Measurements from ENCODE around the gene CCAR1. TPM values are rescaled to one million over a fixed set of nuclear protein-coding genes. Genes with fewer than 3 reads are reported as not detected.
"Not testable (repeated sequence)": the region's sequence is repeated elsewhere in the genome, so short reads cannot be mapped to it uniquely, and the experiment has no call there.

CCAR1 gene
- total RNA-seq, 1 donor from 2014 or later = 44.2 TPM

DNA sequence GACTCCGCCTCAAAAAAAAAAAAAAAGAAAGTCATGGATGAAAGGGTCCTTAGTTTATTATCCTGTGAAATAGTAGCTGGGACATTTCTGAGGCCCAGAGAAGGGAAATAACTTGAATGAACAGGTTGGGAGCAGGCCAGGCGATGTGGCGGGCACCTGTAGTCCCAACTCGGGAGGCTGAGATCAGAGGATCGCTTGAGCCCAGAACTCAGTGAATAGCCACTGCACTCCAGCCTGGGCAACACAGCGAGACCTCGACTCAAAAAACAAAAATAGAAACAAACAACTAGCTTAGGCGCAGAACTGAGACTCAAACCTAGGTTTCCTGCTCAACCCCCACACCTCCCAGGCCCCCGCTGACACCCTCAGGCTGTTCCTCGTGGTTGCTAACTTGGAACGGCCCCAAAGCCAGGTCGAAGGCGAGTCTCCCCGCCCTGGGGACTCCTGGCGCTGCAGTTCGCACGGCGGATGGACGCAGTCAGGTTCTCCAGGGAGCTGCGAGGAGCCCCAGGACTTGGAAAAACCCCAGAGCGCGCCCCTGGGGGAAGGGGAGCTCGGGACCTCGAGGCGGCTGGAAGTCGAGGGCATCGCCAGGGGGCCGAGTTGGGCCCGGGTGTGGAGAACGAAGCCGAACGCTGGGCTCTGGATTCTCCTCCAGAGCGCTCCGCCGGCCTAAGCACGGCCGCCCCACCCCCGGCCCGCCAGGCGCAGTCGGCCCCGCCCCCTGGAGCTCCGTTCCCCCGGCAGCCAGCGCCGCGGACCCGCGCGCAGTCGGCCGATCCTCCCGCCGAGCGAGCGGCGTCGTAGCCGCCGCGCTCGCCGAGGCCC lies 105.9 kb downstream of the CCAR1 start, which contains the start of gene STOX1:
Gene STOX1 (plus strand): TSS at position 768 of the 828 bp plus-strand sequence. CDS start 93 bp downstream, outside the sequence.
- peak; percentile 58 for DNase-seq (ENCODE audit: low read depth)

DNA sequence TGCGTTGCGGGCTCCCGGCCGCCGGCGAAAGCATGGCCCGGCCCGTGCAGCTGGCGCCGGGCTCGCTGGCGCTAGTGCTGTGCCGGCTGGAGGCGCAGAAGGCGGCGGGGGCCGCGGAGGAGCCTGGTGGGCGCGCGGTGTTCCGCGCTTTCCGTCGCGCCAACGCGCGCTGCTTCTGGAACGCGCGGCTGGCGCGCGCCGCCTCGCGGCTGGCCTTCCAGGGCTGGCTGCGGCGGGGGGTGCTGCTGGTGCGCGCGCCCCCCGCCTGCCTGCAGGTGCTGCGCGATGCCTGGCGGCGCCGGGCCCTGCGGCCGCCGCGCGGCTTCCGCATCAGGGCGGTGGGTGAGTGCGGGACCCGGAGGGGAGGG lies 106.5 kb downstream of the CCAR1 start:
- DNase-seq (ENCODE audit: low read depth) = not testable (repeated sequence)

DNA sequence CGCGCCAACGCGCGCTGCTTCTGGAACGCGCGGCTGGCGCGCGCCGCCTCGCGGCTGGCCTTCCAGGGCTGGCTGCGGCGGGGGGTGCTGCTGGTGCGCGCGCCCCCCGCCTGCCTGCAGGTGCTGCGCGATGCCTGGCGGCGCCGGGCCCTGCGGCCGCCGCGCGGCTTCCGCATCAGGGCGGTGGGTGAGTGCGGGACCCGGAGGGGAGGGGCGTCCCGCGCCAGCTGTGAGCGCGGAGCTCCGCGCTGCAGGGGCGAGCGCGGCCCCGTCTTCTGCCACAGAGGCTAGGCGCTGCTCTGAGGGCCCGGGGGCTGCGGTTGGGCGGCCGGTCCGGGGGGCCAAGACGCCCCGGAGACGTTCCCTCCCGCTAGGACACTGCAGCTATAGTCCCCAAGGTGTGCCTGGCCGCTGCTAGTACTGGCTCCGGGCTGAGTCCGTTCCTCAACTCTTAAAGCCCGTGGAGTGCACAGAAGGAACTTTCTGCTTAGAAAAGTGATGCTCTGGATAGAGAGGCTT lies 107.1 kb downstream of the CCAR1 start:
- DNase-seq (ENCODE audit: low read depth) = peak; percentile 2

DNA sequence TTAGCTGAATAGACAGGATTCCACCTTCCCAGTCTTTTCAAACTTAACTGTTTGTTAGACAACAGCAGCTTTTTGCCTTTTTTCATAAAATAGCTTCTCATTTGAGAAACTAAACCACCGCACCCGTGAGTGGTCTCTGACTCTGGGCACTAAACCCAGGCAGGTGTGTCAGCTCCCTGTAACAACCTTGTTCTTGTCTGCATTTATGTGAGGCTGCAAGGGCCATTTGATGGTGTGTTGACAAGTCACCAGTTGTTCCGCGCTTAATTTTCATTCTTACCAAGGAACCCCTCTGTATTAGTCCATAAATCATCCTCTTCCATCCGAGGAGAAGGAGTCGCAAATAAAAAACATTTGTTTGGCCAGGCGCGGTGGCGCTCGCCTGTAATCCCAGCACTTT lies 107.8 kb downstream of the CCAR1 start:
- DNase-seq (ENCODE audit: low read depth) = no peak

DNA sequence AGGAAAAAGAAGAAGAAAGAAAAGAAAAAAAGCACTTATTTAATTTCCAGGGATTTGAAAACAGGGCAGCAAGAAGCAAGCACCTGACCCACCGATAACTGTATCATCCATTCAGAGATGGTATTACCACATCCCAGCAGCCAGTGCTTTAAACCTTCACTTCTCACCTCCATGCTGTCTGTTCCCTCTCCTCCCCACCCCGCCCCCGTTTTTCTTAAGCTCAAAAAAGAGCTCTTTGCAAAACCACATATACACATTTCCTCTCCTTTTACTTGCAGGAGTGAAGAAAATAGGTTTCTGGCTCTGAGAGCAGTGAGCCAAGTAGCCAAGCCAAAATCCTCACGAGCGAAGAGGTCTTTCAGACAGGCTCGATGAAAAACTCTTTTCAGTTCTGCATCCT lies 108.5 kb downstream of the CCAR1 start:
- DNase-seq (ENCODE audit: low read depth) = no peak

DNA sequence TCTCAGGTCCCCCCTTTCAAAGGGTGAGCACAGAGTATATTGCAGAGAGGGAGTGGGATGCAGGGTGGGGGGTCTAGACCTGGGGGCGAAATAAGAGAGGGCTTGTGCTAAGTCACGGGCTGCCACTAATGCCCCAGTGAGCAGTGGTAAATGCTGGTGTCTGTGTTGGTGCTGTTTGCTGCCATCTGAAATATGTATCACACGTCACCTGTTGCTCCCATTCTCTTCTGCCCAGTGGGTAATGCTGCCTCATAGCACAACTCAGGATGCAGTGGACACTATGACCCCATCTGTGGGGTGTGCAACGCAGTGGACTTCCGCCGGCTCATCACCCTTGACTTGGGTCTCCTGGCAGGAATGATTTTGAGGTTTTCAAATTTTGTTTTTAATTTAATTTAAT lies 108.9 kb downstream of the CCAR1 start:
- no peak for DNase-seq (ENCODE audit: low read depth)

DNA sequence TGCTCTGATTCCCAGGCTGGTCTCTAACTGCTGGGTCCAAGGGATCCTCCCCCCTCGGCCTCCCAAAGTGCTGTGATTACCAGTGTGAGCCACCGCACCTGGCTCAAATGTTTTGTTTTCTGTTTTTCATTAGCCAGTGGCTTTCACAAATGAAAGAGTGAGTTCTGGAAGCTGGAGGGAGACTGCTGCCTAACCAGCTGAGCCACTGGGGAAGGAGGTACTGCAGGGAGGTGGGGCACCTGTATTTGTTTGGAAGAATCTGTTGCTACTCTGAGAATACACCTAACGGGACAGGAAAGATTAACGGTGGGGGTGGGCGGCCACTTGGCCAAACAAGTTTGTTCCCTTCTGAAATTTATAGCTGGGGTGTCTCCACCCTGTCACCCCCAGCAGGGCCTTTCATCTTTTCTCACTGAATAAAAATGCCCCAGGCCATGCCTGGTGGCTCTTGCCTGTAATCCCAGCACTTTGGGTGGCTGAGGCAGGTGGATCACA lies 111.0 kb downstream of the CCAR1 start:
- DNase-seq (ENCODE audit: low read depth) = no peak

DNA sequence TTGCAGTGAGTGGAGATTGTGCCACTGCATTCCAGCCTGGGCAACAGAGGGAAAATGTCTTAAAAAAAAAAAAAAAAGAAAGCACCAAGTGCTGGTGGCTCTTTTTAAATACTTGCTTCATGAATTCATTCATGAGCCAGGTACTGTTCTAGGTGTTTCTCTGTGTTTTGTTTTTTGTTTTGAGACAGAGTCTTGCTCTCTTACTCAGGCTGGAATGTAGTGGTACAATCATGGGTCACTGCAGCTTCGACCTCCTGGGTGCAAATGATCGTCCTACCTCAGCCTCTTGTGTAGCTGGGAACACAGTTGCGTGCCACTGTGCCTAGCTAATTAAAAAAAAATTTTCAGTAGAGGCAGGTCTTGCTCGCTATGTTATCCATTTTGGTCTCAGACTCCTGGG lies 111.6 kb downstream of the CCAR1 start:
- no peak for DNase-seq (ENCODE audit: low read depth)

DNA sequence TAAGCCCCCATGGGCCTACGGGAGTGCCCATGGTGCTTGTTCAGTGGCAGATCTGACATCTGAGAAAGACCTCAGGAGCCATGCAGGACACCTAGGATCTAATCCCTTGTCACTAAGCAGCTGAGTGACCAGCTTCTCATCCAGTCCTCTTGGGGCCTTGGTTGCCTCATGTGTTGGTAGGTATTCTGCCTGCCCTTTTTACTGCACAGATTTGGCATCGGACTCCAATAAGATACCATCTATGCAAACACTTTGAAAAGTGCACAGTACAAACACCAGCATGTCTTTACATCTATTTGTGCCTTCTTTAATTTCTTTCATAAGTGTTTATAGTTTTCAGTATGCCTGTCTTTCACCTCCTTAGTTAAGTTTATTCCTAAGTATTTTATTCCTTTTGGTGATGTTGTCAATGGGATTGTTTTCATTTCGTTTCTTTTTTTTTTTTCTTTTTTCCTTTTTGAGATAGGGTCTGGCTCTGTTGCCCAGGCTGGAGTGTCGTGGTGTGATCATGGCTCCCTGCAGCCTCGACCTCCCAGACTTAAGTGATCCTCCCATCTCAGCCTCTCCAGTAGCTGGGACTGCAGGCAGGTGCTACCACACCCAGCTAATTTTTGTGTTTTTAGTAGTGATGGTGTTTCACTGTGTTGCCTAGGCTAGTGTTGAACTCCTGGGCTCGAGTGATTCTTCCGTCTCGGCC lies 116.7 kb downstream of the CCAR1 start:
- no peak for DNase-seq (ENCODE audit: low read depth)

DNA sequence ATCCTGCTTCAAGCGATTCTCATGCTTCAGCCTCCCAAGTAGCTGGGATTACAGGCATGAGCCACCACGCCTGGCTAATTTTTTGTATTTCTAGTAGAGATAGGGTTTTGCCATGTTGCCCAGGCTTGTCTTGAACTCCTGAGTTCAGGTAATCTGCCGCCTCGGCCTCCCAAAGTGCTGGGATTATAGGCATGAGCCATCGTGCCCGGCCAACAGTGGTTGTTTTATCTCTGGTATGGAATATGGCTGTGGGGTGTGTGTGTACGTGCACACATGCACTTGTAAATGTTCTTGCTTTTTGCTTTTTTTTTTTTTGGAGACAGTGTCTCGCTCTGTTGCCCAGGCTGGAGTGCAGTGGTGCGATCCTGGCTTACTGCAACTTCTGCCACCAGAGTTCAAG lies 119.6 kb downstream of the CCAR1 start:
- not testable (repeated sequence) for DNase-seq (ENCODE audit: low read depth)

Small RNA genes within 50 kb of the gene (microRNA-seq; reads per million reads assigned to microRNA genes)
- not detected for gene MIR1254-1

Other genes with a start within 250 kb of the CCAR1 start
- 4.1 and 5.2 TPM in 2 replicates for gene DNA2, start 249.3 kb upstream of the CCAR1 start, total RNA-seq
- gene SLC25A16, start 193.7 kb upstream of the CCAR1 start, total RNA-seq = 12.6 and 17.6 TPM in 2 replicates
- 5.2 and 6.0 TPM in 2 replicates for gene TET1, start 160.9 kb upstream of the CCAR1 start, total RNA-seq
- 0.99 and 1.4 TPM in 2 replicates for gene STOX1, start 106.3 kb downstream of the CCAR1 start, total RNA-seq
- gene DDX50, start 180.1 kb downstream of the CCAR1 start, total RNA-seq = 36.7 and 48.0 TPM in 2 replicates
- gene DDX21, start 234.9 kb downstream of the CCAR1 start, total RNA-seq = 77.0 and 89.6 TPM in 2 replicates